Retinal pigment epithelial cell (primary cell): ENCODE results near the gene MRS2.

ENCODE experiments used
- DNase-seq: peaks from one replicate; pipeline ENCODE4 v3.0.0-alpha.2; 2010; ENCODE audit warnings: low read depth
- H3K4me3 ChIP-seq: 2 replicates; pipeline ENCODE4 v1.5.1; 2011; ENCODE audit warnings: mild to moderate bottlenecking, low read length, control low read depth, moderate library complexity
- CTCF ChIP-seq: conservative IDR thresholded peaks from 2 replicates; pipeline ENCODE4 v1.5.1; 2011; ENCODE audit warnings: low read depth, low read length, control low read depth, inconsistent platforms

The MRS2 gene

DNA sequence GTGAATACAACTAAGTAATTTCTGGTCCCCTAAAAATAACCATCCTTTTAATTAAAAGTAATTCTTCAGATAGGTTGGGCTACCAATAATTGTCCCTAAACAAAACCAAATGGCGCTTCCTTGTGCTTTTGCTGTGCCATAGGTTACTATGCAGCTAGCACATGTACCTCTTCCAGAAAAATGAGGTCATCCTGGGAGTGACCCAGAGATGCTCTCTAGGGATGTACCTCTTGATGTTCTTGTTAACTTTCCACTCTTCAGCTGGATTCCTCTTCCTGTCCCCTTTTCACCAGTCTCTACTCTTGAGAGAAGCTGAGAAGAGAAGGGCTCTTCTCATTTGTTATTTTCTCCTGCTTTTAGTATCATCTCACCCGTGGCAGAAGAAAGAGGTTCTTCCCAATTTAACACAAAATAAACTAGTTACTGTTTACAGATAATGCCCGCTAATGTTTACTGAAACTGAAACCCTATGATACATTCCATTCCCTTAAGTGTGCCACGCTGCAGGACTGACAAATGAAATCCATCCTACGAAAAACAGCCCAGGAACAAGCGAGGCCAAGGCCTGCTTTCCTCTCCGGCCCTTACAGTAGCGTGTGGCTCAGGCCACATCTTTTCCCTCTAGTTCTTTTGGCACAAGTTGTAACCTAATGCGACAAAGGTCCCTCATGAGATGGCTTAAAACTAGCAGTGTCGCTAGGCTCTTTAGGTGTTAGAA is 24.2 kb downstream of the MRS2 start:
- no peak for TF ChIP-seq CTCF
- no peak overlapping the region for H3K4me3 ChIP-seq
- no peak for DNase-seq

GRCh38 chr6:24428615-24429014 is 25.9 kb downstream of the MRS2 start:
- no peak overlapping the region for H3K4me3 ChIP-seq
- DNase-seq = no peak
- TF ChIP-seq CTCF = no peak

- DNase-seq = no peak
- no peak overlapping the region for H3K4me3 ChIP-seq
Observed at GRCh38 chr6:24429146-24429545, 26.4 kb downstream of the MRS2 start.

DNA sequence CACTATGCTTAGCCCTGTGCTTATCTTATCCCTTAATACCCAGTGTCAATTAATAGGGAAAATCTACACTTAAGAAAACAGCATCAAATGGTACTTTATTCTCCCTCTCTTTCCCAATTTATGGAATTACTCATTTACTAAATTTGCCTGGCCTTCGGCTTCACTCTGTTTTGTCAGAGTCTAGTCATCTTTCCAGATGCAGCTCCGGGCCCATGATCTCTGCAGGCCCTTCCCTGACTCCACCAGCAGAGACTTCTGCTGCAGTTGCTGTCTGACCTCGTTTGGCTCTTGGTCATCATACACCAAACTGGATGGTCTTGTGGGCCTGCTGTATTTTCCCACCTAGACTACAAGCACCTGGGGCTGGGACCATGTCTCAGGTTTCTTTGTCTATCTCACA is 27.4 kb downstream of the MRS2 start:
- DNase-seq = no peak
- TF ChIP-seq CTCF = no peak
- H3K4me3 ChIP-seq = no peak overlapping the region

More at GRCh38 chr6:24429146-24429545, 26.4 kb downstream of the MRS2 start:
- no peak for TF ChIP-seq CTCF

DNA sequence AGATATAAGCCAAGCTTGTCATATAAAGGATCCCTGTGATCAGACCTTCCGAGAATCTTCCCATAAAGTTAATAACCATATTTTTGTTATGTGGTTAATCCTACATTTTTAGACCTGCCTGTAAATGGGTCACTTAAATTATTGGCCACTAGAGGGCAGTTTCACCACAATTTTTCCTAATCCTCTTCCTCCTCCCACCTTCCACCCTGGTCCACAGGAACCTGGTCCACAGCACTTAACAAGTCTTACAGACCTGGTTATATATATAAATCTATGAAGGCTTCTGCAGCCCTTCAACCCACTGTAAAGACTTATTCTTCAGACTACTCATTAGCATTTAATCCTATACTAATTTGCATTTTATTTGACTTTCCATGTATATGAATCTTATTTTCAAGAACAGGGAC is 28.3 kb downstream of the MRS2 start:
- no peak for DNase-seq
- H3K4me3 ChIP-seq = no peak overlapping the region

DNA sequence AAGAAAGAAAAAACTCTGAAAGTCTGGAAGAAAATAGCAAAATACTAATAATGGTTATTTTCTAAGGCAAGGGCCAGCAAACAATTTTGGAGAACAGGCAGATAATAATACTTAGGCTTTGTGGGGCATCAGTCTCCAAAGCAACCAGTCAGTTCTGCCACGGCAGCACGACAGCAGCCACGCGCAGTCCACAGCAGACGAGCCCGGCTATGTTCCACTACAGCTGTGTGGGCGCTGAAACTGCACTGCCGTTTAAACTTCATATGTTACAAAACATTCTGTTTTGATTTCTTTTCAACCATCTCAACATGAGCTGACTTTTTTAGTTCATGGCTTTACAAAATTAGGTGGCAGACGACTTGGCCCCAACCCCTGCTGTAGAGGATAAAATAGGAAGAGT is 29.9 kb downstream of the MRS2 start:
- no peak for TF ChIP-seq CTCF
- no peak overlapping the region for H3K4me3 ChIP-seq
- DNase-seq = no peak

More for the DNA sequence above, 28.3 kb downstream of the MRS2 start:
- TF ChIP-seq CTCF = peak; percentile 65

GRCh38 chr6:24436979-24437378 is 34.2 kb downstream of the MRS2 start:
- no peak for DNase-seq
- no peak overlapping the region for H3K4me3 ChIP-seq
- TF ChIP-seq CTCF = no peak
